Stimulated activated CD4-positive, alpha-beta T cell treated with anti-CD3 and anti-CD28 coated beads, Interleukin-12 subunit alpha, Interleukin-12 subunit beta, amount 100 ng/mL, for 4 hours (primary cell): ENCODE data around the gene SF3B6.

ENCODE experiments used
- DNase-seq: peaks from one replicate; pipeline ENCODE4 v3.0.0-alpha.2; 2020

SF3B6 gene

GRCh38 chr2:24018241-24018640 lies 57.9 kb downstream of the SF3B6 start:
- no peak for DNase-seq

- DNase-seq, result no peak
These were observed 58.4 kb downstream of the SF3B6 start for GRCh38 chr2:24017711-24018110.
